Epidermal melanocyte (primary cell): ENCODE results near the gene LMNTD2.
A peak's percentile ranks its signal among the peaks of the same experiment; 100 is the strongest.

Experiments used
- DNase-seq: peaks from one replicate; pipeline ENCODE4 v3.0.0; 2011; ENCODE audit warnings: low spot score; ENCODE audit not compliant: insufficient read length

LMNTD2 gene, protein sequence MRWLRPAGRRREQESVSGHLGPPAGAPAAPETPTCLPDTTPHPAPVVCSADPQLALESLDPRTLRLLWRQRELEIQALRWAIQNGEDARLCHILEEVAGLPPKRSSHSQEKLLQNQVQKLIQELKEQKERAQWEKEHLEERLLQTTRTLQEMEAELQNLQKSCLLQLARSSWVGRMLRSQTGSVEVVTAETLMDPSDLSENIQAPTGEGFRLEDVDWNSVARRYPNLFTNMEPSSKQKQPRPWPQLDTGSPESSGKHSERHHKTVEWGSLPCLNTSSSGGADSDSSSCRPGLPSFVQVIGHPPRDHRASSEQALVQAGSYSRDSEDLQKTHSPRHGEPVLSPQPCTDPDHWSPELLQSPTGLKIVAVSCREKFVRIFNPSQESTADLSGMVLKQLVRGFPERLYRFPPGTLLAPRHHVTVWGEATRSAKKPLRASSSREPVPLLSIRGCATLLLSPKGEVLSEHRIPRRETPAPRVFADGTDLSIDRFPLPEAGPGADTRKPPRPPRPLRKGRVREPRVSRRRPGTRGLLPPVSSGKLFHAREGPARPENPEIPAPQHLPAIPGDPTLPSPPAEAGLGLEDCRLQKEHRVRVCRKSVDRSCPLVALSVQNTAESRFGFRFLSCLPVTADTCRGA

DNA sequence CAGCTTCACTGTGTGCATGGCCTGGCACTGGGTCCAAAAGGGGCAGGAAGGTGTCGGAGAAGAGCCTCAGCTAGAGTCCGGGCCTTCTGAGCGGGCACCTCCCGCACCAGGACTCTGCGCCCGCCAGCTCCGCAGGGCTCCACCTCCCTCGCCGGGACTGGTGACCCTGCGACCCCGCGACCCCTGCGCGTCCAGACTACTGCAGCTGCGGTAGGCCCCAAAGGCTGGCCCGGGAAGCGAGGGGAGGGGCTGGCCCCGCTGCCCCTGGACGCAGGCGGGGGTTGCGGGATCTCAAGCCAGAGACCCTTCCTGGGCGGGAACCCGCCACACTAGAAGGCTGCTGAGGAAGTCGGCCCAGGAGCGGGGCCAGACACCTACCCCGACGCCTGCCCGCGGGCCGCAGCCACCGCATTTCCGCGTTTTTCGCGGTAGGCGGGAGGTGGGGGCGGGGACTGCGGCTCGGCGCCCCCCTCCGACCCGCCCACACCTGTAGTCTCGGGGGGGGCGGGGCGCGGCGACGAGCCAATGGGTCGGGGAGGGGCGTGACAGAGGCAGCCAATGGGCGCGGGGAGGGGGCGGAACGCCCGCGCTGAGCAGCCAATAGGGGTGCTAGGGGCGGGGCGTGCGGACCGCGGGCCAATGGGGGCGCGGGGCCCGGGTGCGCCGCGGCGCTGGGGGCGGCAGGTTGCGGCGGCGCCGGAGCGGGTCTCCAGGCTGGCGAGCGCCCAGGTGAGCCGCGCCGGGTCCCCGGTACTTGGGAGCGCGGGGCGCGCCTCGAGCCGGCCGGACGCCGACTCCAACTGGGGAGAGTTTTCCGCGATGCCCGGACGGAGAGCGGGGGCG, at the start of gene LMNTD2, which contains the start of gene RASSF7:
Gene LMNTD2, minus strand, starts transcription at position 434 of the 843 bp plus-strand sequence. Its CDS starts 22 bp downstream, at position 412.
Gene RASSF7, plus strand, starts transcription at position 666 of the 843 bp plus-strand sequence. CDS start 799 bp downstream, outside the sequence.
- peak; percentile 100 for DNase-seq

DNA sequence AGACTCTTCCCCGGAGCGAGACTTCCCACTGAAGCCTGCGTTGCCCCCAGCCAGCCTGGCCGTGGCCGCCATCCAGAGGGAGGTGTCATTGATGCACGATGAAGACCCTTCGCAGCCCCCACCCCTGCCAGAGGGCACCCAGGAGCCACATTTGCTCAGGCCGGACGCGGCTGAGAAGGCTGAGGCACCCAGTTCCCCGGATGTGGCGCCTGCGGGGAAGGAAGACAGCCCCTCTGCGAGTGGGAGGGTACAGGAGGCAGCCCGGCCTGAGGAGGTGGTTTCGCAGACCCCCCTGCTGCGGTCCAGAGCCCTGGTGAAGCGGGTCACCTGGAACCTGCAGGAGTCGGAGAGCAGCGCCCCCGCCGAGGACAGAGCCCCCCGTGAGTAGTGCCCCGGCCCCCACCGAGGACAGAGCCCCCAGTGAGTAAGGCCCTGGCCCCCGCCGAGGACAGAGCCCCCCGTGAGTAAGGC, 48.8 kb upstream of the LMNTD2 start:
- no peak for DNase-seq

DNA sequence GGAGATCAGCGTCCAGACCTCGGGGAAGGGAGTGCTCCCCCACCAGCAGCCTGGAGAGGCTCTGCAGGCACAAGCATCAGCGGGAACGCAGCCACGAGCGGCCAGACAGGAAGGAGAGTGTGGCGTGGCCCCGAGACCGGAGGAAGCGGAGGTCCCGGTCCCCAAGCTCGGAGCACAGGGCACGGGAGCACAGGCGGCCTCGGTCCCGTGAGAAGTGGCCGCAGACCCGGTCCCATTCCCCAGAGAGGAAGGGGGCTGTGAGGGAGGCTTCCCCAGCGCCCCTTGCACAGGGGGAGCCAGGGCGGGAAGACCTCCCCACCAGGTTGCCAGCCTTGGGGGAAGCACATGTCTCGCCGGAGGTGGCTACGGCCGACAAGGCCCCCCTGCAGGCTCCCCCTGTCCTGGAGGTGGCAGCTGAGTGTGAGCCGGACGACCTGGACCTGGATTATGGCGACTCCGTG, 48.3 kb upstream of the LMNTD2 start:
- DNase-seq, result no peak

DNA sequence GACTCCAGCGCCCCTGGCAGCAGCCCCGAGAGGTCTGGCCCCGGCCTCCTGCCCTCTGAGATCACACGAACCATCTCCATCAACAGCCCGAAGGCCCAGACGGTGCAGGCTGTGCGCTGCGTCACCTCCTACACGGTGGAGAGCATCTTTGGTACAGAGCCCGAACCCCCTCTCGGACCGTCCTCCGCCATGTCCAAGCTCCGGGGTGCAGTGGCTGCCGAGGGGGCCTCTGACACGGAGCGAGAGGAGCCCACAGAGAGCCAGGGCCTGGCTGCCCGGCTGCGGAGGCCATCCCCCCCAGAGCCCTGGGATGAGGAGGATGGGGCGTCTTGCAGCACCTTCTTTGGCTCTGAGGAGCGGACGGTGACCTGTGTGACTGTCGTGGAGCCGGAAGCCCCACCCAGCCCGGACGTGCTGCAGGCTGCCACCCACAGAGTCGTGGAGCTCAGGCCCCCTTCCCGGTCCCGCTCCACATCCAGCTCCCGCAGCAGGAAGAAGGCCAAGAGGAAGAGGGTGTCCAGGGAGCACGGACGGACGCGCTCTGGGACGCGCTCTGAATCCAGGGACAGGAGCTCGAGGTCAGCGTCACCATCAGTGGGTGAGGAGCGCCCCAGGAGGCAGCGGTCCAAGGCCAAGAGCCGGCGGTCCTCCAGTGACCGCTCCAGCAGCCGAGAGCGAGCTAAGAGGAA, 47.6 kb upstream of the LMNTD2 start:
- no peak for DNase-seq

DNA sequence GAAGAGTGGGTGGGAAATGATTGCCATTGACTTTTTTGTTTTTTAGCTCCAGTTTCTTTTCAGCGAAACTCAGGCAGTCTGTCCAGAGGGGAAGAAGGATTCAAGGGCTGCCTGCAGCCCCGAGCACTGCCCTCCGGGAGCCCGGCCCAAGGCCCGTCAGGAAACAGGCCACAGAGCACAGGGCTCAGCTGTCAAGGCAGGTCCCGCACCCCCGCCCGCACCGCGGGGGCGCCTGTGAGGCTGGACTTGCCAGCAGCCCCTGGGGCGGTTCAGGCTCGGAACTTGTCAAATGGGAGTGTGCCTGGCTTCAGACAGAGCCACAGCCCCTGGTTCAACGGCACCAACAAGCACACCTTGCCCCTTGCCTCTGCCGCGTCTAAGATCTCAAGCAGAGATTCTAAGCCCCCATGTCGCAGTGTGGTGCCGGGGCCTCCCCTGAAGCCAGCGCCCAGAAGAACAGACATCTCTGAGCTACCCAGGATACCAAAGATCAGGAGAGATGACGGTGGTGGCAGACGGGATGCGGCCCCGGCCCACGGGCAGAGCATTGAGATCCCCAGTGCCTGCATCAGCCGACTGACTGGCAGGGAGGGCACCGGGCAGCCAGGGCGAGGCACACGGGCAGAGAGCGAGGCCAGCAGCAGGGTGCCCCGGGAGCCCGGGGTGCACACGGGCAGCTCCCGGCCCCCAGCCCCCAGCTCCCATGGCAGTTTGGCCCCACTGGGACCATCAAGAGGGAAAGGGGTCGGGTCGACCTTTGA, 46.7 kb upstream of the LMNTD2 start:
- no peak for DNase-seq

DNA sequence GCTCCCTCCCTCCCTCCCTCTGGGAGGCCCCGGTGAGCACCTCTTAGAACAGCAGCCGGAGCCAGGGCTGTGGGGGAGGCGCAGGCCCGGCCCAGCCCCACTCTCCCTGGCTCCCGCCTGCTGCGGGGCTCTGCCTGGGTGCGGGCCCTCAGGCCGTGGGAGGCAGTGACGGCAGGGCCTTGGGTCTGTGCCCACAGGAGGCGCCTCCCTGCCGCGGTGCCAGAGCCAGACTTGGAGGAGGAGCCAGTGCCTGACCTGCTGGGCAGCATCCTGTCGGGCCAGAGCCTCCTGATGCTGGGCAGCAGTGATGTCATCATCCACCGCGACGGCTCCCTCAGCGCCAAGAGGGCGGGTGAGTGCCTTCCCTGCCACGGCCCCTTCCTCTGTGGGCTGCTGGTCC, 45.7 kb upstream of the LMNTD2 start:
- DNase-seq, result no peak

DNA sequence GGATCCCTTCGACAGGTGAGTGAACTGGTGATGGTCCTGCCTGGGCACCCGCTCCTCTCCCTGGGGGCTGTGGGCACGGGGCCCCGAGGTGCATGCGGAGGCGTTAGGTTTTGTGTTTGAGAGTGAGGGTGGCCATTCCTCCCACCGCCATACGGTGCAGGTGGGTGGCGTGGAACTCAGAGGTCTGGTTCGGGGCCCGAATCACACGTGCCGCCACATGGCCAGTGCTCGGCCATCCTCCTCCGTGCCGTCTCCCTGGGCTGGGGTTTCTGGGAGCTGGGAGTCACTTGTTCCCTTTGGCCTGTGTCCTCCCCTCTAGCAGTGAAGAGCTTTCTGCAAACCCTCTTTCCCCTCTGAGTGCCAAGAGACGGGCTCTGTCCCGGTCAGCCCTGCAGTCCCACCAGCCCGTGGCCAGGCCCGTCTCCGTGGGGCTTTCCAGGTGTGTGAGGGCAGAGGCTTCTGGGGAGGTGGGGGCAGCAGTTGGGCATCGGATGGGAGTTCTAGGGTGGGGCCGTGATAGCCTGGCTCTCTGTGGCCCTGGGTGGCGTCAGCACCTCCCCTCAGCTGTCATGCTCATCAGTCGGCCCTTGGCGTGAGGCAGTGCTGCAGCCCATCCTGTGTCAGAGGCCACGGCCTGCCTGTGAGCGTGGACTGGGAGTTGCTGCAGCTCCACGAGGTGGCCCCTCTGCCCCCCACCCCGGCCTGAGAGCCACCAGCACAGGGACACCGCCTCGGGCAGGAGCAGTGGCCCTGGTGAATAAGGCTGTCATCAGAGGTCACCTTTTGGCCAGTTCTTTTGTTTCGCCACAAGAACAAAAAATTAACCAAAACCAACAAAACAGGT, 45.0 kb upstream of the LMNTD2 start:
- no peak for DNase-seq

DNA sequence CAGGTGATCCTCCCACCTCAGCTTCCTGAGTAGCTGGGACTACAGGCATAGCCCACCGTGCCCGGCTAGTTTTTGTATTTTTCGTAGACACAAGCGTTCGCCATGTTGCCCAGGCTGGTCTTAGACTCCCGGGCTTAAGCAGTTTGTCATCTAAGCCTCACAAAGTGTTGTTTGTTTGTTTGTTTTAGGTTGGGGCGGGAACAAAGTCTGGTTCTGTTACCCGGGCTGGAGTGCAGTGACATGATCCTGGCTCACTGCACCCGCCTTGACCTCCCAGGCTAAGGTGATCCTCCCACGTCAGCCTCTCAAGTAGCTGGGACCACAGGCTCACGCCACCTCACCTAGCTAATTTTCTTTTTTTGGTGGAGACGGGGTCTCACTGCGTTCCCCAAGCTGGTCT, 42.6 kb upstream of the LMNTD2 start:
- no peak for DNase-seq

DNA sequence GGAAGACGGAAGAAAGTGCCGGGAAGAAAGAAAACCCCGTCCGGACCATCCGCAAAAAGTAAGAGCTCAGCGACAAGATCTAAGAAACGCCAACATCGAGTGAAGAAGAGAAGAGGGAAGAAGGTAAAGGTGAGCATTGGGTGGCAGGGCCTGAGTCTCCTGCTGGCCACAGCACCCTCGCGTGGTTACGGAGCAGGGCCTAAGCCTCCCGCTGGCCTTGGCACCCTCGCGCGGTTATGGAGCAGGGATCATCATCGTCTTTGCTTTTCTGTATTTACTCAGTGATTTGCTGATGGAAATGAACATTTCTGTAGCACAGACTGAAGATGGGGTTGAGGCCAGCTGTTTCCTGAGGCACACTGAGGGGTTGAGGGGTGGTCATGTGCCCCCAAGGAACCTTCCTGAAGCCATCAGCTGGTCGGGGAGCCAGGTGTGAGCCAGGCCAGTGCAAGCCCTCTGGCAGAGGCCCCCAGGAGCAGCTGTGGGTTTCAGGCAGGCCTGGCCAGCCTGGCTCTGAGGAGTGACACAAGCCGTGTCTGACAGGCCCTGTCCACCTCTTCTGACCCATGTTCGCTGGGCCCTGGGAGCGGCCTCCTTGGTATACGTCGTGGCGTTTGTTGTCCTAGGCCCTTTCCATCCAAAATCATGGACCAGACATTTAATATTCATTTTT, 41.2 kb upstream of the LMNTD2 start:
- no peak for DNase-seq

DNA sequence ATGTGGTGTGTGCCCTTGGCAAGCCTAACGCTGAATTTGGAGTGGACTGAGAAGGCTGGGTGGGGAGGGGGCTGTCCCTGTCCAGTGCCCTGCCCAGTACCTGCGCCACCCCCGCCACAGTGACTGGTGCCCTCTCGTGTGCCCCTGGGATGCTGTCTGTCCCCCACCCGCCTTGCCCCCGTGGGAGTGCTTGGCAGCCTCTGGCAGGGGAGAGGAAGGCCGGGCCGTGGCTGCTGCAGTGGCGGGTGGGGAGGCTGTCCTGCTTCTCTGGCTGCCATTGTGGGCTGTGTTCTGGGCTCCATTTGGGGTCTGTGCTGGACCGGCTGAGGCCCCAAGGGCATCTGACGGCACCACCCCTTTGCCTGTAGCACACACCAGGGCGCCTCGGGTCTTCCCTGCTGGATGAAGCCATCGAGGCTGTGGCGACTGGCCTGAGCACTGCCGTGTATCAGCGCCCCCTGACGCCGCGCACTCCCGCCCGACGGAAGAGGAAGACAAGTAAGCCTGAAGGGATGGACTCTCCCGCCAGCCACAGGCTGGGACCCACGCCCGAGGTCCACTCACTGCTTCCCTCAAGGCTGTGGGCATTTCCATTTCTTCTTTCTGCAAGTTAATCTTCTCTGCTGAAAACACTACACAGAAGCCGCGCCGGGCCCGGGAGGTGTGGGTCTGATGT, 37.6 kb upstream of the LMNTD2 start:
- no peak for DNase-seq

DNA sequence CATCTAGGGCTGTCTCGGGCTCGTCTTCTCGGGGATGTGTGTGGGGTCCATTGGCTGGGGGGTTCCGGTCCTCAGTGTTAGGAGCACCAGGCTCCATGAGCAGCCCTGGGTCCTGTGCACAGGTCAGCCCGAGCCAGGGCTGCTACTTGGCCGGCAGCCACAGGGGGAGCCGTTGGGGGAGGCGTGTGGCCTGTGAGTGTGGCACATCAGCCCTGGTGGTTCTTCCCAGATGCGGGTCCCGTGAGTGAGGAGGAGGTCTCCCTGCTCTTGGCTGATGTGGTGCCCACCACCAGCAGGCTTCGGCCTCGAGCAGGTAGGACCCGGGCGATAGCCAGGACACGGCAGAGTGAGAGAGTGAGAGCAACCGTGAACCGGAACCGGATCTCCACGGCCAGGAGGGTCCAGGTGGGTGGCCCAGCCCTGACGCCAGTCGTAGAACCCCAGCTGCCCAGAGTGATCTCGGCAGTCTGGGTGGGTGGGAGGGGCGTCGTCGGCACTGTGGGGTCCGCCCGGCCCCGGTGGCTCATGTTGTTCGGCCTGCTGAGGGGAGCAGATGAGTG, 36.7 kb upstream of the LMNTD2 start:
- no peak for DNase-seq

DNA sequence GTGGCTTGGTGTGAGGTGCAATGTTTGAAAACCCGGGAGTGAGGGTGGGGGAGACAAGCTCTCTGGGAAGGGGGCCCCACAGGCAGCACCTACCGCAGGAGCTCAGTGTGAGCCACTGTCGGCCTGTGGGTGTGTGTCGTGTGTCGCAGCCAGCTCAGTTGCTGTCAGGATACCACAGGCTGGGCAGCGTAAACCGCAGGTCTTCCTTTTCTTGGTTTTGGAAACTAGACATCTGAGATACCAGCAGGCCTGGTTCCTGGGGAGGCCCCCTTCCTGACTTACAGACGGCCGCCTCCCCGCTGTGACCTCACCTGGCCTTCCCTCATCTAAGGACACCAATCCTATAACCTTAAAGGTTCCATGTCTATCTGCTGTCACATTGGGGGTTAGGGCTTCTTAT, 35.8 kb upstream of the LMNTD2 start:
- no peak for DNase-seq

DNA sequence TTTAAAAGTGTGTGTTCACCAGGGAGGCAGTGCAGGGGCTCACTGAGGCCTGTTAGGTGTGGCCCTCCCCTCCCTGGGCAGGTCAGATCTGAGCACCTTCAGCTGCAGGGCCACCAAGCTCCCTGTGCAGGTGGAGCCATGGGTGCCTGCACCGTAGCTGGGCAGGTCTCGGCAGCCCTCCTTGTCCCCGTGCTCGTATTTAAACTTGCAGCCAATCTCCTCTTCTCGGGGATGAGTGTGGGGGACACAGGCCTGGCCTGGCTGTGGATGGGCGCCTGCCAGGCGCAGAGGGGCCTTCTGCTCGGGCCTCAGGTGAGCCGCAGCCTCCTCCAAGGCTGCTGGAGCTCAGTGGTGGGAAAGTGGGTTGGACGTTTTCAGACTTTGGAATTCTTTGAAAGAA, 34.9 kb upstream of the LMNTD2 start:
- no peak for DNase-seq

DNA sequence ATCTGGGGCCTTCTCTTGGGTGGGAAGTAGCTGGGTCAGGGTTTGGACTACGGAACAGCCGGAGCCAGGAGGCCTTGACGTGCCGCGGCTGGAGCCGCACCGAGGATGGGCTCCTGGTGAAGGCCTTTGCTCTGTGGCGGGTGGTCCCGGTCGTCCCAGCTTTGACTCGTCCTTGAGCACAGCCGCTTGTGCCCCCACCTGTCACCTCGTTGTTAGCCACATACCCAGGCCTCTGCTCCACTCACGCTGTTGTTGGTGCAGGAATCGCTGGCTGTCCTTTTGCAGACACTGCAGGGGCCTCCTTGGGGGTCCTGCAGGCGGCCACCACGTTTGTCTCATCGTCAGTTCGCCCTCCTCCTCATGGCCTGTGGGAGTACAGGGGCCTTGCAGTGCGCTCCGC, 32.8 kb upstream of the LMNTD2 start:
- DNase-seq, result no peak

DNA sequence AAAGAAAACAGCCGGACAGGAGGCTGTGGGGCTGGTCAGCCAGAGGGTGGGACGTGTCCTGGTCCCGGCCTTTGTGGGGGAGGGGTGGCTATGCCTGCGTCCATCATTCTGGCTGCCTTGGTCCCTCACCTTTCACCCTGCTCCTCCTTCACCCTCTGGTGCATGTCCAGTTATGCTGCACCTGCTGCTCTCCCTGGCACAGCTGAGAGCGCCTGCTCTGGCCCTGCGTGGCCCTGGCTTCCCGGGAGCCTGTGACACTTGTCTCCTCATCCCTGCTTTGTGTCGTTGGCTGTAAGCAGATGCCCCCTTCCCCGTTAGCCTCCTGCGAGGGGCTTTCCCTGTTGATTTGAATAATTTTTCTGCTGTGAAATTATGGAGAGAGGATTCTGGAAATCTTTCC, 32.4 kb upstream of the LMNTD2 start:
- no peak for DNase-seq

DNA sequence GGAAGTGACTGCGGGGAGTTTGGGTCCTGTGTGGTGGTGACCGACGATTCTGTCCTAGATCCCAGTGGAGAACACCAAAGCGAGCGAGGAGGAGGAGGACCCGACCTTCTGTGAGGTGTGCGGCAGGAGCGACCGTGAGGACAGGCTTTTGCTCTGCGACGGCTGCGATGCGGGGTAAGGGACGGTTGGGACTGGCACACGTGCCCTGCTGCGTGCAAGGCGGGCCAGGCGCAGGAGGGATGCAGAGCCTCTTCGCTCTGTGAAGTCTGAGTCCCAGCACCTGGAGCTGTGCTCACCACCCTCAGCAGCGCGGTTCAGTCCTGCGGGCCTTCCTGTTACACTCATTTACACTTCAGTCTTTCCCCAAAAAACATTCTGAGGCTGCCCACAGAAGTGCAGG, 32.0 kb upstream of the LMNTD2 start:
- no peak for DNase-seq

DNA sequence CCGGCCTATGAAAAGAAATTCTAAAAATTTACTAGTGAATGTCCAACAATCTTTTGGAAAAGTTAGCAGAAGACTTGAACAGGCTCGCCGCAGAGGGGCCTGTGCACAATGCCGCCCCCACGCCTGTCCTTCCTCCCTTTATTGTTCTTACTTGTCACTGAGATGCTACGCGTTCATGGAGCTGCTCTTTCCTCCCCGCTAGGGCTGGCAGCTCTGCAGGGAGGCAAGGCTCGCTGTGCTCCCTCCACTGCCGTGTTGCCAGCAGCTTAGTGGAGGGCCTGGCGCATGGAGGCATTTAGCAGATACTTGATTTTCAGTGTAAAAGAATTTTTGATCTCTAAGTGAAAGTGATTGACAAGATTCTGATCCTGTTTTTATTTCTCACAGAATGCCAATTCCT, 30.5 kb upstream of the LMNTD2 start:
- no peak for DNase-seq

DNA sequence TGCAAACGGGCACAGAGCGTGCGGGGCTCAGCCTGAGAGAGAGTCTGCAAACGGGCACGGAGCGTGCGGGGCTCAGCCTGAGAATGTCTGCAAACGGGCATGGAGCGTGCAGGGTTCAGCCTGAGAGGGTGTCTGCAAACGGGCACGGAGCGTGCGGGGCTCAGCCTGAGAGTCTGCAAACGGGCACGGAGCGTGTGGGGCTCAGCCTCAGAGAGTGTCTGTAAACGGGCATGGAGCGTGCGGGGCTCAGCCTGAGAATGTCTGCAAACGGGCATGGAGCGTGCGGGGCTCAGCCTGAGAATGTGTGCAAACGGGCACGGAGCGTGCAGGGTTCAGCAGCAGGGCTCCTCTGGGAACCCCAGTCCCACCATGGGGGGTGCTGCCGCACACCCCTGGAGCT, 29.3 kb upstream of the LMNTD2 start:
- DNase-seq, result no peak
